Activated T-cell treated with anti-CD3 and anti-CD28 coated beads, Interleukin-2, amount 50 U/mL, for 48 hours (primary cell): Measurements from ENCODE around the gene MRM2.
"Not testable (repeated sequence)": the region's sequence is repeated elsewhere in the genome, so short reads cannot be mapped to it uniquely, and the experiment has no call there.

Experiments used
- DNase-seq, 2 experiments: peaks; one replicate each; pipeline ENCODE4 v3.0.0-alpha.2; 2020

MRM2 gene

GRCh38 chr7:2241580-2242540, at the start of gene MRM2, which contains the start of gene NUDT1:
Gene MRM2 (minus strand): TSS chr7:2242205. CDS start chr7:2242169, 36 bp downstream.
Gene NUDT1 (plus strand): TSS chr7:2242226. CDS start chr7:2244575, 2,349 bp downstream.
- DNase-seq = peak; percentile 89

- no peak for DNase-seq
Observed at GRCh38 chr7:2290877-2291276, 48.9 kb upstream of the MRM2 start.

GRCh38 chr7:2289621-2290020, 47.6 kb upstream of the MRM2 start:
- DNase-seq = no peak

- DNase-seq = no peak
Observed at GRCh38 chr7:2289111-2289586, 47.1 kb upstream of the MRM2 start.

GRCh38 chr7:2288503-2288902, 46.5 kb upstream of the MRM2 start:
- no peak for DNase-seq

GRCh38 chr7:2287745-2288144, 45.7 kb upstream of the MRM2 start:
- DNase-seq = no peak

GRCh38 chr7:2283074-2283473, 41.1 kb upstream of the MRM2 start:
- DNase-seq = no peak

GRCh38 chr7:2282185-2282751, 40.3 kb upstream of the MRM2 start:
- no peak for DNase-seq

- no peak for DNase-seq
Observed at GRCh38 chr7:2281541-2281940, 39.5 kb upstream of the MRM2 start.

GRCh38 chr7:2280424-2280823, 38.4 kb upstream of the MRM2 start:
- DNase-seq = no peak

- DNase-seq = no peak
Observed at GRCh38 chr7:2279896-2280295, 37.9 kb upstream of the MRM2 start.

GRCh38 chr7:2278026-2278425, 36.0 kb upstream of the MRM2 start:
- no peak for DNase-seq

GRCh38 chr7:2276107-2276506, 34.1 kb upstream of the MRM2 start:
- no peak for DNase-seq

- DNase-seq = no peak
Observed at GRCh38 chr7:2275101-2275500, 33.1 kb upstream of the MRM2 start.

- no peak for DNase-seq
Observed at GRCh38 chr7:2274666-2275065, 32.7 kb upstream of the MRM2 start.

- no peak for DNase-seq
Observed at GRCh38 chr7:2273866-2274265, 31.9 kb upstream of the MRM2 start.

- DNase-seq = no peak
Observed at GRCh38 chr7:2272031-2272430, 30.0 kb upstream of the MRM2 start.

GRCh38 chr7:2271273-2272026, 29.4 kb upstream of the MRM2 start:
- no peak for DNase-seq

GRCh38 chr7:2270495-2270894, 28.5 kb upstream of the MRM2 start:
- DNase-seq = no peak

- no peak for DNase-seq
Observed at GRCh38 chr7:2269991-2270460, 28.0 kb upstream of the MRM2 start.

GRCh38 chr7:2269089-2269990, 27.3 kb upstream of the MRM2 start:
- DNase-seq = not testable (repeated sequence)

GRCh38 chr7:2266911-2267310, 24.9 kb upstream of the MRM2 start:
- no peak for DNase-seq
